Keratinocyte (primary cell): ENCODE results near the gene MEGF11.

Experiments
- EZH2 ChIP-seq: IDR thresholded peaks from one replicate; pipeline ENCODE4 v1.6.1; 2012; ENCODE audit warnings: inconsistent platforms, mild to moderate bottlenecking, low read length, moderate library complexity
- TF ChIP-seq, protein P1 (sequence below), 3 experiments: IDR thresholded peaks in 1 of 3; conservative IDR thresholded peaks in 1 of 3; optimal IDR thresholded peaks in 1 of 3; 2 replicates in 2 of 3; 3 replicates in 1 of 3; pipeline versions ENCODE3 to v1.5.1; 2011; ENCODE audit warnings: low read length in 3 of 3, mild to moderate bottlenecking in 3 of 3, moderate library complexity in 2 of 3, control low read depth in 1 of 3, inconsistent platforms in 1 of 3; ENCODE audit not compliant: insufficient read depth in 2 of 3; ENCODE audit errors: extremely low read depth in 1 of 3

DNA sequence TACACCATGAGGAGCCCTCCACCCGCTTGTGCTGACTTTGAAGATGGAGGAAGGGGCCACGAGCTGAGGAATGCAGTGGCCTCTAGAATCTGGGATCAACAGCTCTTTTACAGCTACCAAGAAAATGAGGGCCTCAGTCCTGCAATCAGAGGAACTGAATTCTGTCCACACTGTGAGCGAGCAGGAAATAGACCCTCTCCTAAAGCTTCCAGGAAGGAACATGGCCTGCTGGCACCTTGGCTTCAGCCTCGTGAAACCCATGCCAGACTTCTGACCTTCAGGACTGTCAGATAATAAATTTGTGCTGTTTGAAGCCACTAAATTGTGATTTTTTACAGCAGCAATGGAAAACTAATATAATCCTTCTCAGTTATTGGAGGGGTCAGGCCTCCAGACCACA, 322.3 kb downstream of the MEGF11 start:
- TF ChIP-seq, protein P1, sequence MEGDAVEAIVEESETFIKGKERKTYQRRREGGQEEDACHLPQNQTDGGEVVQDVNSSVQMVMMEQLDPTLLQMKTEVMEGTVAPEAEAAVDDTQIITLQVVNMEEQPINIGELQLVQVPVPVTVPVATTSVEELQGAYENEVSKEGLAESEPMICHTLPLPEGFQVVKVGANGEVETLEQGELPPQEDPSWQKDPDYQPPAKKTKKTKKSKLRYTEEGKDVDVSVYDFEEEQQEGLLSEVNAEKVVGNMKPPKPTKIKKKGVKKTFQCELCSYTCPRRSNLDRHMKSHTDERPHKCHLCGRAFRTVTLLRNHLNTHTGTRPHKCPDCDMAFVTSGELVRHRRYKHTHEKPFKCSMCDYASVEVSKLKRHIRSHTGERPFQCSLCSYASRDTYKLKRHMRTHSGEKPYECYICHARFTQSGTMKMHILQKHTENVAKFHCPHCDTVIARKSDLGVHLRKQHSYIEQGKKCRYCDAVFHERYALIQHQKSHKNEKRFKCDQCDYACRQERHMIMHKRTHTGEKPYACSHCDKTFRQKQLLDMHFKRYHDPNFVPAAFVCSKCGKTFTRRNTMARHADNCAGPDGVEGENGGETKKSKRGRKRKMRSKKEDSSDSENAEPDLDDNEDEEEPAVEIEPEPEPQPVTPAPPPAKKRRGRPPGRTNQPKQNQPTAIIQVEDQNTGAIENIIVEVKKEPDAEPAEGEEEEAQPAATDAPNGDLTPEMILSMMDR (optimal IDR thresholded peaks at IDR 0.05 in 1 of 3, IDR thresholded peaks at IDR 0.05 in 1 of 3, conservative IDR thresholded peaks at IDR 0.05 in 1 of 3; ENCODE audit: extremely low read depth in 1 of 3, insufficient read depth in 2 of 3, low read length in 3 of 3): no peak
- TF ChIP-seq EZH2: no peak
